ENCODE data around the gene ANKS4B. TPM values are rescaled to one million over a fixed set of nuclear protein-coding genes. Genes with fewer than 3 reads are reported as not detected.
"Not testable (repeated sequence)": the region's sequence is repeated elsewhere in the genome, so short reads cannot be mapped to it uniquely, and the experiment has no call there.

The ANKS4B gene, protein sequence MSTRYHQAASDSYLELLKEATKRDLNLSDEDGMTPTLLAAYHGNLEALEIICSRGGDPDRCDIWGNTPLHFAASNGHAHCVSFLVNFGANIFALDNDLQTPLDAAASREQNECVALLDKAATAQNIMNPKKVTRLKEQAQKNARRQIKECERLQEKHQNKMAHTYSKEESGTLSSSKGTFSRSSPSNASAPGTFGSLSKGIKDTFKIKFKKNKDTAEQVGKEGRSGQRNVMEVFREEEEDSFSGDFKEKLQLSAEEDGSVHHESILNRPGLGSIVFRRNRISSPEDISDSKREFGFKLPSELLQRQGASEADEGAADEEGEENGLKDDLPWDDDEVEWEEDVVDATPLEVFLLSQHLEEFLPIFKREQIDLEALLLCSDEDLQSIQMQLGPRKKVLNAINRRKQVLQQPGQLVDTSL
- polyA plus RNA-seq (ENCODE audit: insufficient read length in 10 of 10): under 1 TPM in 5 of 10 donors, not detected in 5; 0.03 to 0.05 (median 0.04) TPM
- long read RNA-seq, donor 1: 0 reads
- long read RNA-seq, donor 2: 0 reads
- long read RNA-seq, donor 3: 0 reads
- long read RNA-seq, donor 4: 0 reads
- long read RNA-seq, donor 5: 0 reads
- long read RNA-seq, donor 6: 0 reads
- long read RNA-seq, donor 7: 0 reads
- long read RNA-seq, donor 8: 0 reads
- long read RNA-seq, donor 9: 0 reads

DNA sequence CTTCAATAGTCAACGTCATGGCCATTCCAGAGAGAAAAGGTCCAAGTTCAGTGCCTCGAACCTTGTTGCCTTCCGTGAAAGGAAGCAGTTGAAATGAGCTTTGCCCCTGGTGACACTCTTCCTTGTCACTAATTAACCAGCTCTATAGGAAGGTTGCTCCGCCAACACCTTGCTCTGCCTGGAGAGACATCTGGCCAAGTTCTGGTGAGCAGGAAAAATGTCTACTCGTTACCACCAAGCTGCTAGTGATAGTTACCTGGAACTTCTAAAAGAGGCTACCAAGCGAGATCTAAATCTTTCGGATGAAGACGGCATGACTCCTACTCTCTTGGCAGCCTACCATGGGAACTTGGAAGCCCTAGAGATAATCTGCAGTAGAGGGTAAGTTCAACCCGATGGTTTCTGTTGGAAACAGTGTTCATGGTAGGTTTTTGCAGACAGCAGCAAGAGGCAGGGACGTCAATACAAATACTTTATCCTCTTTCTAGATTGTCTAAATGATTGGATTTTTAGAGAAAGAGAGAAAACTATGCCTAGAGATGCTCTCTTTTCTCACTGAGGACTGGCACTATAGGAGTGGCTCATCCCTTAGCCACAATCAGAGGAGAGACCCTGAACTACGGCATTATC lies at the start of gene ANKS4B:
Gene ANKS4B, plus strand, starts transcription at position 179 of the 630 bp plus-strand sequence. Its CDS starts 39 bp downstream, at position 218.
- DNase-seq: no peak

DNA sequence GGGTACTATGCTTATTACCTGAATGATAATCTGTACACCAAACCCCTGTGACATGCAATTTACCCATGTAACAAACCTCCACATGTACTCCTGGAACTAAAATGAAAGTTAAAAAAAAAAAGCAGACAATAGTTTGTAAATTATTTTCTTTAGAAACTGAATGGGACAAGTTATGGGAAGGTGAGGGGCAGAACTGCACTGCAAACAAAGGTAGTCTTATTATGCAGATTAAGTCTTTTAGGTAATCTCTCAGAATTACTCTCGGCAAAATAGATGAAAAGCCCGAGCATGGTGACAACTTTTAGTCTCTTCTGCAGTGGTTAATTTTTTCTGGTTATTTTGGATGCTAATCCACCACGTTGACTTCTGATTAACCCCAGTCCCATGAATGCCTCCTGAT lies 49.5 kb upstream of the ANKS4B start:
- DNase-seq: no peak

DNA sequence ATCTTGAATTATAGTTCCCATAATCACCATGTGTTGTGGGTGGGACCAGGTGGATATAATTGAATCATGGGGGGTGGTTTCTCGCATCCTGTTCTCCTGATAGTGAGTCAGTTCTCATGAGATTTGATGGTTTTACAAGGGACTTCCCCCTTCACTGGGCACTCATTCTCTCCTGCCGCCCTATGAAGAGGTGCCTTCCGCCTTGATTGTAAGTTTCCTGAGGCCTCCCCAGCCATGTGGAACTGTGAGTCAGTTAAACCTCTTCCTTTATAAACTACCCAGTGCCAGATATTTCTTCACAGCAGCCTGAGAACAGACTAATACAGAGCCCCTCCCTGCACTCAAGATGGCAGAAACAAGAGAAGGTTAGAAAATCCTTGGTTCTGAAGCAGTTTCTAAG lies 48.7 kb upstream of the ANKS4B start:
- DNase-seq: no peak

DNA sequence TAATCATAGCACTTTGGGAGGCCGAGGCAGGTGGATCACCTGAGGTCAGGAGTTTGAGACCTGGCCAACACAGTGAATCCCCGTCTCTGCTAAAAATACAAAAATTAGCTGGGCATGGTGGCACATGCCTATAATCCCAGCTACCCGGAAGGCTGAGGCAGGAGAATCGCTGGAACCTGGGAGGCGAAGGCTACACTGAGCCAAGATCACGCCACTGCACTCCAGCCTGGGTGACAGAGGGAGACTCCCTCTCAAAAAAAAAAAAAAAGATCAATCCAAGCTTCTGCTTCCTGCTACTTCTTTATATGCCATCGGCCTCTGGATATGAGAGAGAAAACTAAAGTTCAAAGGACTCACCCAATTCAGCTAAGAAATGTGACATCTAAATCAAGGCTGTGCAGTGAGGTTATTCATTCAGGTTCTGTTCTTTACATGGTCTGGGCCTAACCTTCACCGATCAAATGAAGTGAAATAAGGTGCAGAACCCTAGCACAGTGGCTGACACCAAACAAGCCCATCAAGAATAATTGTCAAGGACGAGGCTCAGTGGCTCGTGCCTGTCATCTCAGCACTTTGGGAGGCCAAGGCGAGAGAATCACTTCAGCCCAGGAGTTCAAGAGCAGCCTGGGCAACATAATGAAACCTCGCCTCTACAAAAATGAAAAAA lies 47.7 kb upstream of the ANKS4B start:
- no peak for DNase-seq

DNA sequence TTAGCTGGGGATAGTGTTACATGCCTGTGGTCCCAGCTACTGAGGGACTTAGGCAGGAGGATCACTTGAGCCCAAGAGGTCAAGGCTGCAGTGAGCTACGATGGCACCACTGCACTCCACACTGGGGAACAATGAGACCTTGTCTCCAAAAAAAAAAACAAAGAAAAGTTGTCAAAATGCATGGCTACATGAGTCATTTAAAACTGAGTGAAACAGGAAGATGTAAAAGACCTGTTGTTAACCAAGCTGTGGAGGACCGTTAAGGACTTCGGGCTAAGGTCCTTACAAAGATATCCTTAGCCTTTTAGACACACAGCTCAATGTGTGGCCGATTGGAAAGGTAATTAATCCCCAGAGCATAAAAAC lies 47.2 kb upstream of the ANKS4B start:
- DNase-seq: no peak

DNA sequence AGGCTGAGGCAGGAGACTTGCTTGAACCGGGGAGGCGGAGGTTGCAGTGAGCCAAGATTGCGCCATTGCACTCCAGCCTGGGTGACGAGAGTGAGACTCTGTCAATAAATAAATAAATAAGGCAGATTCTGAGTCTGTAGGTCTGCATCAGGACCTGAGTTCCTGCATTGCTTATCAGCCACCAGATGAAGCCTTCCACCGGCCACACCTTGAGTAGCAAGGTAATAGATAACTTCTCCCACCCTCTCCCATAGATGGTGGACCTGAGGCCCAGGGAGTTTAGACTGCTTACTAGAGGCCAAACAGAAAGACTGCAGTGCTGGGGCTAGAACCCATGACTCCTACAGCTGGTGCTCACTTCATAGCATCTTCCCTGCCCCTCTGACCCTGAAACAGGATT lies 44.2 kb upstream of the ANKS4B start:
- no peak for DNase-seq

DNA sequence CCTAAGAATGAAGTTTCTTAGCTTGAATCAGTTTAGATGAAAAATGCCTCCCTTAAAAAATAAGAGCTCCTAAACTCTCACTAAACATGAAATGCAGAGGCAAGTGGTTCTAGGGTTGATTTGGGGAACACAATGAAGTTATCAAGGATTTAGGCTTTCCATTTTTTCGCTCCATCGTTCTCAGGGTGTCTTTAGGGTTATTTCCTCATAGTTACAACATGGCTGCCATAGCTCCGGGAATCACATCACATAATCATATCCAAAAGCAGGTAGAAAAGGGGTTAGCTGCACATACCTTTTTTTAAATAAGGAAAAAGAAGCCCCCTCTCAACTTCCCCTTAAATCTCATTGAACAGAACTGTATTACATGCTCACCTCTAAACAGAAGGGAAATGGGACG lies 43.5 kb upstream of the ANKS4B start:
- no peak for DNase-seq

DNA sequence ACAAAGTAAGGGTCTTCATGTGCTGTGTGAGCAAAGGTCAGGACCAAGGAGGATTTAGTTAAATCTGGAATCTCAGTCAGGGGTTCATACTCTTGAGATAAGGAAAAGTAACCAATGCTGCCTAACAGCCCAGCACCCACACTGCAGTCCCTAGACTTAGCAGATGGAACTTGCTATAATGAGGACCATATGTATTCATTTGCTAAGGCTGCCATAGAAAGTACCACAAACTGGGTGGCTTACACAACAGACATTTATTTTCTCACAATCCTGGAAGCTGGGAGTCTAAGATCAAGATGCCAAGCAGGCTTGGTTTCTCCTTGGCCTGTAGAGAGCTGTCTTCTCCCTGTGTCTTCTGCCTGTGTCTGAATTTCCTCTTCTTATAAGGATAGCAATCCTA lies 42.9 kb upstream of the ANKS4B start:
- DNase-seq: peak in 2 of 3 donors; percentile 11 to 12

DNA sequence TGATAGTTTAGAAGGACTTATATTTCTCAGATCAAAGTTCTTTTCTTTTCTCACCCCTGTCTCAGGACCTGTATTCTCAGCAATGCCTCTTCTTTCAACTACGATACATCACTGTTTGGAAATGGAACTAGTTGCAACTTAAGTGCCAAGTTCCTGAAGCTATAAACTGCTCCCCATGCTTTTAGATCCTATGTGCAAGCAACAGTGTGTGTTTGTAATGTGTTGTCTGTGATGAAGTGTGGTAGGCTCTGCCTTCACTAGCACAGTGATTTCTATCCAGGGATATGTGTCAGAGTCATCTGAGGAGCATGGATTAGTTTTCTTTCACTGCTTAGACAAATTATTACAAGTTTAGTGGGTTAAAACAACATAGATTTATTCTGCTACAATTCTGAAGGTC lies 40.5 kb upstream of the ANKS4B start:
- no peak for DNase-seq

DNA sequence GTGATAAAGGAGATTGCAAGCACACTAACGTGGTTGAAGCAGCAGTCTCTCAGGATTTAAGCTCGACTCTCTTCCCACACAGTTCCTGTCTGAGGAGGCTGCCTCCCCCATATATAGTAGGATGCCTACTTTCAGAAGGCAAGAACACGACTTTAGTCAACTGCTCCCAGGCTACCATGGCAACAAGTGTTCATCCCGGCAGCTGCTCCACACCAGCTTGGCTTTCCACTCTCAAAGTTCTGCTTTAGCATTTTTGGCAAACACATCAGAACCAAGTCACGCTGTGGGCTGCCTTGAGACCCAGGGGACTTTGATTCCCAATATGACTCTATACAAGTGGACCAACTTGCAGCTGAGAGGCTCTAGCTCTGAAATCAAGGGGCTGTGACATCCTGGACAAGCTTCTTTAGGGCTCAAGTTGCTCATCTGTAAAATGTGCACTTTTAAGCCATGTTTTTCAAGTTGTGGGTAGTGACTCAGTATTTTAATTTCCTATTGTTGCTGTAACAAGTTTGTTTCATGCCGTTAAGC lies 38.7 kb upstream of the ANKS4B start:
- DNase-seq: peak in 2 of 3 donors; percentile 16 to 24

DNA sequence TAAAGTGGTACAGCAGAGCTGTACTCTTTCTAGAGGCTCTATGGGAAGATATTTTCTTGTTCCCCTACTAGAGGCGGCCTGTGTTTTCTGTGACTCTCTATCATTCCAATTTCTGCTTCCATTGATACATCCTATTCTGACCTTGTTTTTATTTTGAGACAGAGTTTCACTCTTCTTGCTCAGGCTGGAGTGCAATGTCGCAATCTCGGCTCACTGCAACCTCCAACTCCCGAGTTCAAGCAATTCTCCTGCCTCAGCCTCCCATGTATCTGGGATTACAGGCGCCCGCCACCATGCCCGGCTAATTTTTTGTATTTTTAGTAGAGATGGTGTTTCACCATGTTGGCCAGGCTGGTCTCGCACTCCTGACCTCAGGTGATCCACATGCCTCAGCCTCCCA lies 38.2 kb upstream of the ANKS4B start:
- DNase-seq: not testable (repeated sequence)

DNA sequence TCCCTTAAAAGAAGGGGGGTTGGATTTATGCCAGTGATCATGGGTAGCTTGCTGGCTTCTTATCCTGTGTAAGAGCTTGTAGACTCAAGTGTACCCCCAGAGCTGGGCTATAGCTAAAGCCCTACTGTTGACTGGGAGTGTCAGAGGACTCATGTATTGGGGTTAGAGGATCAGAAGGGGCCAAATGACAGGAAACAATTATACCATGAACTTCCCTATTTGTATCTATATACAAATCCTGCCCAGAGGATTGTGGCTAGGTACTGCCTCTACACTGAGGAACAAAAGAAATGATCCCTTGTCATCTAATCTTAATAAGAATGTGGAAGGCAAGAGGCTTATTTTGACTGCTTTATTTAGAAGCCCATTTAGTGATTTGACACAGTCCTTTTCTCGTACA lies 36.4 kb upstream of the ANKS4B start:
- DNase-seq: no peak

DNA sequence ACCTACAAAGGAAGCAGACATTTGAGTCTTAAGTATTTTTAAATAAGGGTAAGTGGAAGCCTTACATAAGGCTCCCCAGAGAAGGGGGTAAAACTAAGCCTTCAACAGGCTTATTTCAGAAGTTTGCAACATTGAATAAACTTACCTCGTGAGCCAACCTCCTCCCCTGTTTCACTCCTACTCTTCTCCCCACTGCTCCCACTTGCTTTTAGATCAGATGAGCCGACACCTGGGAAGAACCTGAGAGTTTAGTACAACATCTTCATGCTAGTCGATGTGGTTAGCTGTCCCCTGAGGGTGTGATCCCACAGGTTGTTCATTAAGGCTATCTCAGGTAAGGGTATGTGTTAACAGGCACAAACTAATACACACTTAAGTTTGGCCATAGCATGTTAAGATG lies 35.9 kb upstream of the ANKS4B start:
- DNase-seq: no peak

DNA sequence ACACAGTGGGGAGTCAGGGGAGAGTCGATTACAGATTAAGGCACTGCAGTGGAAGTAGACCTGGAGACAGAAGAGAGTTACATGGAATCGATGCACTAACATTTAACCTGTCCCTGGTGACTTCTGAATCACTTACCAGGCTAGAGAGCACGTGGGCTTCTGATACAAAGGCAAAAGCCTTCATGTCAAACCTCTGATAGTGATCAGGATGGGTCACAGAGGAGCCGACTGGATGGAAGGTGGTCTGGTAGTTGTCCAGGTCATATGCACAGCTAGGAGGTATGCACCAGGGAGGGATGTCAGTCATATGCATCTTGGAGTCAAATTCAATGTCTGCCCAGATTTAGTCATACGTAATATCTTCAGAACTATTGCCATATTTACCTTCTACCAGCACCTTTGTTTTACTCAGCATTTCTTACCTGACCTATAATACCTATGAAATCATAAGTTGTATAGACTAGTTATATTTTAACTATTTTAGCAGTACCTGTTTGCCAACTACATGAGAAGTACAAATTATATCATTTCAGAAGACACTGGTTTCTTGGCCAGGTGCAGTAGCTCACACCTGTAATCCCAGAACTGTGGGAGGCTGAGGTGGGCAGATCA lies 33.8 kb upstream of the ANKS4B start:
- DNase-seq: no peak

DNA sequence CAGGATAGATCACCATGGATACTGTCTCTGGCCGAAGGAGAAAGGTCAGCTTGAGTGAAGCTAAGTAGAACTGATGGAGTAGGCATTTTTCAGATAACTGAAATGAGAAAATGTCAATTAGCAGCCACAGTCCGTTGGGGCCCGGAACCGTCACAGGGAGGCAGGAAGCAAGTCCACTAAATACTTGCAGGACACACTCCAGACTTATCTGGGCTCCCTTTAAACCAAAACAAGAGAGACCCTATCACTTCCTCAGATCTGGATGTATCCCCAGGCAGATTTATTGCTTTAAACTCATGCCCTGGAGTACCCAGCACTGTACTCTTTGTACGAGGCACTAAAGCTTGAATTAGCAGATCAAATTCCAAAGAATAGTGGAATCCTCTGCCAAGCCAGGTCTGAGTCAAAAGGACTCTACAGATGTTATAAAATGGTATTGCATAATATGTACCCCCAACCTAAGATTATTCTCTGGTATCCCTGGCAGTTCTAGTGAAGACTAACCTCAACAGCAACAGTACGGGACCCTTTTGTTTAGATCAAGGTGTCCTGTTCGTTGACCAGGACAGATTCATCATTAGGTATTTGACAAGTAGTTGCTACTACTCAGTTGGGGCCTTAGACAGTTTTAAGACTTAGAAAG lies 30.2 kb upstream of the ANKS4B start:
- no peak for DNase-seq

DNA sequence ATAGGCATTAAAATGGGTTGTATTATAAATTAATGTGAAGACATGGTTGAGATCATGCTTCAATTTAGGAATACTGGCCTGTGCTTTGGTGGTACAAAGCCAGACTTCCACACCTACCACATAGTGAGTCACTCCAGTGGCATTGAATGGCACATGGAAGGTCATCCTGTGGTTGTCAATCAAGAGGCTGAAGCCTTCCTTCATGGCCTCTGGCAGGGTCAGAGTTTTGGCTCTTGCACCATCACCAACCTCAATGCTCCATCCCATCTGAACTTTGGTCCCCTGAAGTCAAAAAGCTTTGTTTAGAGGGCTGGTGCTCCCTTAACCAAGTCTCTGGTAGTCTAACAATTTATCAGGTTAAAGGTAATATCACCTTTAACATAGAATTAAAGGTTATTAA lies 28.2 kb upstream of the ANKS4B start:
- no peak for DNase-seq

DNA sequence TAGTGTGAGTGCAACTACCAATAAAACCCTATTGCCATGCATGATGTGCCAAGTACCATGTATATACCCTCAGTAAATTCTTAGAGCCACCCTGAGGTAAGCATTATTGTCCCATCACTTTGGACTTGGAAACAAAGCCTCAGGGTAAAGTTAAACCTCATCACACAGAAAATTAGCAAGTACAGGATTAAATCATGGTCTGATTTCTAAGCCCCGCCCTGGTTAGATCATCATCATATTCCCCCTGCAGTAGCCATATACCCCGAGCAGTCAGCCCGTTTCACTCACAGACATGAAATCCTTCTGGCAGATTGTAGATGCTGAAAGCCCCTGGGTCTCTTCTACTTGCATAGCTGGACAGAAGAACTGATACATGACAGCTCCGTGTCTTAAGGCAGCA lies 26.9 kb upstream of the ANKS4B start:
- DNase-seq: no peak

DNA sequence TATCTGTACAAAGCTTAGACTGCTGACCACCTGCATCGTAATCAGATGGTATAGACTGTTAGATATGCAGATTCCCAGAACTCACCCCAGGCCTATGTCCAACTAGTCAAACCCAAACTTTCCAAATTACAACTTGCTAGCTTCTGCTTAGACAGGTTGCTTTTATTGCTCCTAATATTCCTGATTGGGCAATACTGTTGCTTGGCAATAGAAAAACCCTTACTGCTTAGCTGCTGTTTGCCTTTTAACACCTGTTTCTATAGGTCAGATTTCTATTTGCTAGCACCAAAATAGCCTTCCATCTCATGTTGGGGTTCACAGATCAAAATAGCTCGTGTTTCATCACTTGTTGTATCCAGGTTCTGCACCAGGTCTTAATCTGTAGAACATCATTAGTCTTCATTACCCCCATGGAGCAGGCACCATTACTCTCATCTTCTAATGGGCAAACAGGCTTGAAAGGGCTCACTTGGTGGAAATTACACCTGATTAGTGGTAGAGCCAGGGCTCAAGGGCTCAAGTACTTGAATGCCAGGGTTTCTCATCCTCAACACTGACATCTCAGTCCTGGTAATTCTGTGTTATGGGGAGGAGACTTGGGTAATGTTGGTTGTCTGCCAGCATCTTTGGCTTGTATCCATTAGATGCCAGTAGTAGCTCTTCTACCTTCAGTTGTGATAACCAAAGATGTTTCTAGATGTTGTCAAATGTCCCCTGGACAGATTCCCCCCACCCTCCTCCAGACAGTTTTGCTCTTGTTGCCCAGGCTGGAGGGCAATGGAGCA lies 24.9 kb upstream of the ANKS4B start:
- no peak for DNase-seq

DNA sequence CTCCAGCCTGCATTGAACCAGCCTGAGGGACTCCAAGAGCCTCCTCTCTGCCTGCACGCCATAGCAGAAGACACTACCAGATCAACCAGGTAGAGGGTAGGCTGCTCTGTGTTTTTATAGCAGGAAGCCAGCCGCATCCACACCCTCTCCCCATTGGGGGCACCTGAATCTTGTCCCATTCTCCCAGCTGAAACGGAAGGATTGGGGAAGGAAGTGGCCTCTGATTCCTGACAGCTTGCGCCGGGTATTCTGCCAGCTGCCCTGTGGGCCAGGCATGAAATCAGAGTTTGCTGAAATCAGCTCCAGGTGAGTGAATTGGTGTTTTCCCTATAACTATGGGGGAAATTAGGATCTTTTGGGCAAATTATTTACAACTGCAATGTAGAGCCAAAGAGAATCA lies 22.0 kb upstream of the ANKS4B start, which contains the start of gene ZP2:
Gene ZP2, minus strand, starts transcription at position 89 of the 400 bp plus-strand sequence. Its CDS starts 27 bp downstream, at position 62.
- no peak for DNase-seq

DNA sequence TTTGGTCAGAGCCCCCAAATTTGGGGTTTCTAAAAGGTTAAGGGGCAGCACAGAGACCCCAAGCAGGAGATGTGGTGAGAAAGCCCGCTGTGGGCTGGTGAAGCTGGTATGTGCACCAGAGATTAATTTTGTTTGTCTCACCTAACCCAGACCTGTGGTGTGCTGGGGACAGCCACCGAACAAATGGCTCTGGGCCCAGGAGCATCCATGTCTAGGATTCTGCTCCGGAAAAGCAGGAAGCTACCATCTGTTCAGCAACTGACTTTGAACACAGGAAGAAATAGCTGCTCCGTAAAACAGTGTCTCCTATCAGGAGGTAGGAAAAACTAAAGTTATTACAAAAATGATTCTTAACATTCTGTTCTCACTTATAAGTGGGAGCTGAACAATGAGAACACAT lies 19.4 kb upstream of the ANKS4B start:
- DNase-seq: no peak

Data from muscle of back (tissue), 13 donors.